GM06990 (cell line): ENCODE results near the gene AGMO.

ENCODE experiments used
- DNase-seq: peaks from one replicate; pipeline ENCODE4 v3.0.0-alpha.2; 2011; ENCODE audit not compliant: insufficient read length; ENCODE audit errors: extremely low read depth
- H3K27me3 ChIP-seq: replicated peaks from 2 replicates; pipeline ENCODE4 v1.6.0; 2011; ENCODE audit warnings: low read length; ENCODE audit not compliant: control insufficient read depth, insufficient read depth
- H3K36me3 ChIP-seq: 2 replicates; pipeline ENCODE4 v1.5.1; 2011; ENCODE audit warnings: low read length; ENCODE audit not compliant: control insufficient read depth, insufficient read depth
- H3K4me3 ChIP-seq: replicated peaks from 2 replicates; pipeline ENCODE4 v1.5.1; 2011; ENCODE audit warnings: low read depth, mild to moderate bottlenecking, control low read depth, low read length
- TF ChIP-seq, protein P1 (sequence below): IDR thresholded peaks from 2 replicates; pipeline ENCODE4 v1.5.1; 2011; ENCODE audit warnings: low read length, control low read depth, mild to moderate bottlenecking, inconsistent platforms; ENCODE audit not compliant: insufficient read depth, poor library complexity, severe bottlenecking

Gene AGMO

DNA sequence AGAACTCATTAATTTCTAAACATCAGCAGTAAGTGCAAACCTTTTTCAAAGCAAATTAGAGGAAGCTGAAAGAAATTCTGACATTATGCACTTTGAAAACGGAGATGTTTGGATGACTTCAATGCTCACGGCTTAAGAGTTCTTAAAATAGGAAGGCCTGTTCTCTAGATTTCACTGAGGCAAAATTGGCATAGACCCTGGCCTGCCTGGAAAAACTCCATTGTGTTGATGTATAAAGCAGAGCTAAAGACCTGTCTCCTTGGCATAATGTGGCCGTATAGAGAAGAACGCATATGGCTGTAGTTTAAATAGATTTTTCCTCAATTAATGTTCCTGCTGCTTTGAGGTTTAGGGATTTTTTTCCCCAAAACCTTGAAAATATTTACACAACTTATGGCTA lies 24.5 kb upstream of the AGMO start:
- Histone ChIP-seq H3K4me3 (no peak overlapping the region), H3K27me3 (no peaks in the 10 kb centered on the region), H3K36me3 (no peaks in the 10 kb centered on the region)
- TF ChIP-seq, protein P1, sequence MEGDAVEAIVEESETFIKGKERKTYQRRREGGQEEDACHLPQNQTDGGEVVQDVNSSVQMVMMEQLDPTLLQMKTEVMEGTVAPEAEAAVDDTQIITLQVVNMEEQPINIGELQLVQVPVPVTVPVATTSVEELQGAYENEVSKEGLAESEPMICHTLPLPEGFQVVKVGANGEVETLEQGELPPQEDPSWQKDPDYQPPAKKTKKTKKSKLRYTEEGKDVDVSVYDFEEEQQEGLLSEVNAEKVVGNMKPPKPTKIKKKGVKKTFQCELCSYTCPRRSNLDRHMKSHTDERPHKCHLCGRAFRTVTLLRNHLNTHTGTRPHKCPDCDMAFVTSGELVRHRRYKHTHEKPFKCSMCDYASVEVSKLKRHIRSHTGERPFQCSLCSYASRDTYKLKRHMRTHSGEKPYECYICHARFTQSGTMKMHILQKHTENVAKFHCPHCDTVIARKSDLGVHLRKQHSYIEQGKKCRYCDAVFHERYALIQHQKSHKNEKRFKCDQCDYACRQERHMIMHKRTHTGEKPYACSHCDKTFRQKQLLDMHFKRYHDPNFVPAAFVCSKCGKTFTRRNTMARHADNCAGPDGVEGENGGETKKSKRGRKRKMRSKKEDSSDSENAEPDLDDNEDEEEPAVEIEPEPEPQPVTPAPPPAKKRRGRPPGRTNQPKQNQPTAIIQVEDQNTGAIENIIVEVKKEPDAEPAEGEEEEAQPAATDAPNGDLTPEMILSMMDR: no peak
- DNase-seq: no peak

GRCh38 chr7:15584575-15584974 lies 22.8 kb upstream of the AGMO start:
- no peak overlapping the region for H3K4me3 ChIP-seq
- H3K36me3 ChIP-seq: no peaks in the 10 kb centered on the region
- TF ChIP-seq, protein P1: no peak
- no peak for DNase-seq
- no peaks in the 10 kb centered on the region for H3K27me3 ChIP-seq

- no peak overlapping the region for H3K4me3 ChIP-seq
- TF ChIP-seq, protein P1: no peak
- DNase-seq: no peak
- no peaks in the 10 kb centered on the region for H3K36me3 ChIP-seq
- H3K27me3 ChIP-seq: no peaks in the 10 kb centered on the region
These were observed 21.0 kb upstream of the AGMO start for GRCh38 chr7:15582773-15583172.

- no peaks in the 10 kb centered on the region for H3K27me3 ChIP-seq
- no peak for DNase-seq
- H3K36me3 ChIP-seq: no peaks in the 10 kb centered on the region
- TF ChIP-seq, protein P1: no peak
- no peak overlapping the region for H3K4me3 ChIP-seq
These were observed 19.6 kb upstream of the AGMO start for GRCh38 chr7:15581352-15581951.

GRCh38 chr7:15580604-15581351 lies 19.0 kb upstream of the AGMO start:
- TF ChIP-seq, protein P1: no peak
- no peak for DNase-seq
- Histone ChIP-seq H3K27me3 (no peaks in the 10 kb centered on the region), H3K4me3 (no peak overlapping the region), H3K36me3 (no peaks in the 10 kb centered on the region)
